HEK293 (cell line): ENCODE results near the gene DPP9.
"Not testable (repeated sequence)": the region's sequence is repeated elsewhere in the genome, so short reads cannot be mapped to it uniquely, and the experiment has no call there.

Experiments
- CTCF ChIA-PET: fragments of 350-600 bp; formaldehyde crosslinking; extraction: SDS; loops from one replicate; lab custom pipeline; 2021; ENCODE audit warnings: antibody characterized with exemption; lab: Yijun Ruan, JAX
- POLR2A ChIA-PET: fragments of 300-600 bp; formaldehyde crosslinking; extraction: SDS; loops from one replicate; lab custom pipeline; 2020; ENCODE audit warnings: antibody characterized with exemption, inconsistent platforms; lab: Yijun Ruan, JAX
- H3K27ac ChIP-seq: fragments of 200-500 bp; sonication (Bioruptor generic); 2 replicates; pipeline ENCODE4 v1.5.1; 2014; ENCODE audit warnings: low read depth, low read length, control low read depth, inconsistent platforms; ENCODE audit errors: extremely low read depth
- H3K36me3 ChIP-seq, 2 experiments: fragments of 200-500 bp in 1 of 2; sonication (Bioruptor generic) in 1 of 2; 1 replicate in 1 of 2; 2 replicates in 1 of 2; pipeline ENCODE4 v1.5.1; 2014 to 2017; ENCODE audit warnings: inconsistent platforms in 2 of 2, low read length in 2 of 2; ENCODE audit not compliant: control insufficient read depth in 2 of 2, insufficient read depth in 1 of 2
- H3K4me1 ChIP-seq: fragments of 200-500 bp; sonication (Bioruptor generic); 2 replicates; pipeline ENCODE4 v1.5.1; 2014; ENCODE audit warnings: mild to moderate bottlenecking, low read length, inconsistent platforms; ENCODE audit not compliant: control insufficient read depth, insufficient read depth
- H3K4me3 ChIP-seq: 2 replicates; pipeline ENCODE4 v1.5.1; 2011; ENCODE audit warnings: low read depth, mild to moderate bottlenecking, control low read depth, low read length, moderate library complexity
- H3K9me3 ChIP-seq: fragments of 200-500 bp; sonication (Bioruptor generic); 2 replicates; pipeline ENCODE4 v1.5.1; 2014; ENCODE audit warnings: low read depth, low read length, inconsistent platforms; ENCODE audit not compliant: control insufficient read depth, insufficient read depth
- KLF1 ChIP-seq: fragments of 450-650 bp; formaldehyde crosslinking; IDR thresholded peaks from 2 replicates; pipeline ENCODE4 v1.5.1; 2016; ENCODE audit warnings: missing biosample characterization, missing genetic modification characterization
- KLF9 ChIP-seq: fragments of 450-650 bp; formaldehyde crosslinking; IDR thresholded peaks from 2 replicates; pipeline ENCODE4 v1.5.1; 2016; ENCODE audit warnings: missing biosample characterization, missing genetic modification characterization, low read depth
- SP2 ChIP-seq: fragments of 450-650 bp; formaldehyde crosslinking; IDR thresholded peaks from 2 replicates; pipeline ENCODE4 v1.5.1; 2016; ENCODE audit warnings: missing biosample characterization, missing genetic modification characterization
- SP3 ChIP-seq: fragments of 450-650 bp; formaldehyde crosslinking; IDR thresholded peaks from 2 replicates; pipeline ENCODE4 v1.5.1; 2016; ENCODE audit warnings: missing biosample characterization, missing genetic modification characterization
- ZBTB21 ChIP-seq: fragments of 450-650 bp; formaldehyde crosslinking; IDR thresholded peaks from 2 replicates; pipeline ENCODE4 v1.5.1; 2017; ENCODE audit warnings: missing biosample characterization, missing genetic modification characterization
- ZIC2 ChIP-seq: fragments of 450-650 bp; formaldehyde crosslinking; IDR thresholded peaks from 2 replicates; pipeline ENCODE4 v1.5.1; 2016; ENCODE audit warnings: missing biosample characterization, missing genetic modification characterization
- ZNF266 ChIP-seq: fragments of 450-650 bp; formaldehyde crosslinking; IDR thresholded peaks from 2 replicates; pipeline ENCODE4 v1.5.1; 2016; ENCODE audit warnings: missing biosample characterization, missing genetic modification characterization, low read depth
- ZNF548 ChIP-seq: fragments of 450-650 bp; formaldehyde crosslinking; IDR thresholded peaks from 2 replicates; pipeline ENCODE4 v1.5.1; 2016; ENCODE audit warnings: missing biosample characterization, missing genetic modification characterization
- ZNF76 ChIP-seq: fragments of 450-650 bp; formaldehyde crosslinking; IDR thresholded peaks from 2 replicates; pipeline ENCODE4; 2016; ENCODE audit warnings: low read depth, missing biosample characterization, missing genetic modification characterization, borderline replicate concordance
- TF ChIP-seq, protein P1 (sequence below): fragments of 450-650 bp; formaldehyde crosslinking; IDR thresholded peaks from 2 replicates; pipeline ENCODE4 v1.5.1; 2016; ENCODE audit warnings: missing biosample characterization, missing genetic modification characterization
- TF ChIP-seq, protein P2 (sequence below): fragments of 450-650 bp; formaldehyde crosslinking; IDR thresholded peaks from 2 replicates; pipeline ENCODE4 v1.5.1; 2016; ENCODE audit warnings: missing biosample characterization, missing genetic modification characterization, borderline replicate concordance
- TF ChIP-seq, protein P3 (sequence below): fragments of 450-650 bp; formaldehyde crosslinking; IDR thresholded peaks from 2 replicates; pipeline ENCODE4 v1.5.1; 2016; ENCODE audit warnings: missing biosample characterization, missing genetic modification characterization

DPP9 gene

DNA sequence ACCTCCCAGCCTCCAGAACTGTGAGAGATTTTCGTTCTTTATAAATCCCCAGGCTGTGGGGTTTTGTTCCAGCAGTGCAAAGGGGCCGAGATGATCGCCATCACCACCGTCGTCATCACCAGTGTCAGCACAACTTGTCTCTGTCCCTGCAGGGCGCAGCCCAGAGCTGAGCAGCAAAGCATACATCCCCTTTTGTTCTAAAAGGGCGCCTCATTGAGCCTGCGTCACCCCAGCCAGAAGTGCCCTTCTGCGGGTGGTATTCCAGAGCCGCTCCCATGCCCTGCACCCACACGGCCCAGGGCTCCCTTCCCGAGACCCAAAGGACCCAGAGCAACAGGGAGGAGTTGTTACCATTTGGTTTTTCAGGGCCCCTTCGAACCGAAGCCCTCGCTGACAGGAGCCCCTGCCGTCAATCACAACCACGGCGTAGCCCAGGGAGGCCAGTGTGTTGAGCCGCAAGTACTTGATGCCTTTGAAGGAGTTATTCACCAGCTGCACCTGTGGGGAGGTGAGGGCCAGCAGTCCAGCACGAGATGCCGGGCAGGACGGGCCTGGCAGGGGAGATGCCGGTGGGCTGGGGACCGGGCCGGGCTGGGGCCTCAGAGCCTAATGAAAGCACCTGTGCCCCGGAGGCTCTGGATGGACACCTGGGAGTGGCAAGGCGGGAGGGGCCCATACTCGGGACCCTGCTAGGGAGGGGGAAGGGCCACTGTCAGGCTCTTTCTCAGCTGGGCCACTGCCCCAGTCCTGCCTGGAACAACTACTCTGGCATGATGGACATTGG is 39.1 kb downstream of the DPP9 start:
- TF ChIP-seq ZNF76: no peak
- TF ChIP-seq, protein P1, sequence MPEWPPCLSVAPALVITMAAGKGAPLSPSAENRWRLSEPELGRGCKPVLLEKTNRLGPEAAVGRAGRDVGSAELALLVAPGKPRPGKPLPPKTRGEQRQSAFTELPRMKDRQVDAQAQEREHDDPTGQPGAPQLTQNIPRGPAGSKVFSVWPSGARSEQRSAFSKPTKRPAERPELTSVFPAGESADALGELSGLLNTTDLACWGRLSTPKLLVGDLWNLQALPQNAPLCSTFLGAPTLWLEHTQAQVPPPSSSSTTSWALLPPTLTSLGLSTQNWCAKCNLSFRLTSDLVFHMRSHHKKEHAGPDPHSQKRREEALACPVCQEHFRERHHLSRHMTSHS (tag by site-specific recombination): no peak
- Histone ChIP-seq H3K27ac (no peak overlapping the region), H3K4me1 (no peaks in the 10 kb centered on the region), H3K4me3 (no peak overlapping the region), H3K36me3 (peaks cover 0 to 54% of the 10 kb centered on the region in 2 experiments; a peak in 2 of 3 replicates), H3K9me3 (no peaks in the 10 kb centered on the region)
- CTCF ChIA-PET: no interaction called here
- POLR2A ChIA-PET: no interaction called here

DNA sequence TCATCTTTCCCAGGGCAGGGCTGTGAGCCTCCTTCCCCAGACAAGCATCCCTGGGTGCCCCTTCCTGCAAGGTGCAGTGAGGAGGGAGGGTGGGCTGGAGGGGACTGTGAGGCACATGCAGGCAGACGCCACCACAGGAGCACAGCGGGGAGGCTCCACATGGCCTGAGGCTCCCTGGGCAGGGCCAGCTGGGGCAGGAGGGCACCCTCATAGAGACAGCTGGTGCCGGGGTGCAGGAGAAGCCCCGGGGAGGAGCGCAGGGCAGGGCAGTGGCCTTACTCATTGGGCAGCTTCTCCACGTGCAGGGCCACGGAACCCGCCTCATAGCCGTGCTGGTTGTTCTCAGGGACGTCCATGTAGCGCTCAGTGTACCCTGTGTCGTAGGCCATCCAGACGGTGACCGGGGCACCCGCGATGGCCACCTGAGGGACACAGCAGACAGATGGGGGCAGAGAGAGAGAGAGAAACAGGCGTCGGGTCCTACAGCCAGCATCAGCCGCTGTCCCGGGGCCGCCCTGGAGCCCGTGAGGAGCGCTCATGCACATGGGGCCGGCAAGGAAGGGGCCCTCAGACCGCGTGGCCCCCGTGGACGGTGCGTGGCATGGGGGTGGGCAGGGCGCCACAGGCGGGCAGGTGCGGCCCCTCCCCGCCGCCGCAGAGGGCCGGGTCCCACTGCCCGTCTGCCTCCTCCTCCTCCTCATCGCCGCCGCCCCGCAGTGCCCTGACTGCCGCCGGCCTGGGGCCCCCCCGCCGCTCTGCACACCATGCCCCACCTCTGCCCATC is 41.0 kb downstream of the DPP9 start:
- ChIA-PET POLR2A (interaction anchor here (0.6 kb wide), 1 partner anchor 12 kb away, joined by 4 read pairs; the partner anchor contains the start of gene MYDGF), CTCF (no interaction called here)

DNA sequence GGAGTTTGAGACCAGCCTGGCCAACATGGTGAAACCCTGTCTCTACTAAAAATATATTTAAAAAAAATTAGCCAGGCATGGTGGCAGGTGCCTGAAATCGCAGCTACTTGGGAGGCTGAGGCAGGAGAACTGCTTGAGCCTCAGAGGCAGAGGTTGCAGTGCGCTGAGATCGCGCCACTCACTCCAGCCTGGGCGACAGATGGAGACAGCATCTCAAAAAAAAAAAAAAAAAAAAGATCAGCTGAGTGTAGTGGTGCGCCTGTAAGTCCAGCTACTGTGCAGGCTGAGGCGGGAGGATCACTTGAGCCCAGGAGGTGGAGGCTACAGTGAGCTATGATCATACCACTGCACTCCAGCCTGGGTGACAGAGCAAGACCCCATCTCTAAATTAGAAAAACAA is 43.6 kb downstream of the DPP9 start:
- not testable (repeated sequence) for H3K27ac ChIP-seq
- CTCF ChIA-PET: interaction anchor here (0.6 kb wide), 1 partner anchor 15 kb away, joined by 4 read pairs; no protein-coding TSS in a partner anchor

More for the DNA sequence above, 41.0 kb downstream of the DPP9 start:
- H3K4me3 ChIP-seq: no peak overlapping the region
- H3K9me3 ChIP-seq: no peaks in the 10 kb centered on the region
- peak; percentile 52; the same call in 1 of the 2 replicates for TF ChIP-seq ZIC2
- TF ChIP-seq, protein P2, sequence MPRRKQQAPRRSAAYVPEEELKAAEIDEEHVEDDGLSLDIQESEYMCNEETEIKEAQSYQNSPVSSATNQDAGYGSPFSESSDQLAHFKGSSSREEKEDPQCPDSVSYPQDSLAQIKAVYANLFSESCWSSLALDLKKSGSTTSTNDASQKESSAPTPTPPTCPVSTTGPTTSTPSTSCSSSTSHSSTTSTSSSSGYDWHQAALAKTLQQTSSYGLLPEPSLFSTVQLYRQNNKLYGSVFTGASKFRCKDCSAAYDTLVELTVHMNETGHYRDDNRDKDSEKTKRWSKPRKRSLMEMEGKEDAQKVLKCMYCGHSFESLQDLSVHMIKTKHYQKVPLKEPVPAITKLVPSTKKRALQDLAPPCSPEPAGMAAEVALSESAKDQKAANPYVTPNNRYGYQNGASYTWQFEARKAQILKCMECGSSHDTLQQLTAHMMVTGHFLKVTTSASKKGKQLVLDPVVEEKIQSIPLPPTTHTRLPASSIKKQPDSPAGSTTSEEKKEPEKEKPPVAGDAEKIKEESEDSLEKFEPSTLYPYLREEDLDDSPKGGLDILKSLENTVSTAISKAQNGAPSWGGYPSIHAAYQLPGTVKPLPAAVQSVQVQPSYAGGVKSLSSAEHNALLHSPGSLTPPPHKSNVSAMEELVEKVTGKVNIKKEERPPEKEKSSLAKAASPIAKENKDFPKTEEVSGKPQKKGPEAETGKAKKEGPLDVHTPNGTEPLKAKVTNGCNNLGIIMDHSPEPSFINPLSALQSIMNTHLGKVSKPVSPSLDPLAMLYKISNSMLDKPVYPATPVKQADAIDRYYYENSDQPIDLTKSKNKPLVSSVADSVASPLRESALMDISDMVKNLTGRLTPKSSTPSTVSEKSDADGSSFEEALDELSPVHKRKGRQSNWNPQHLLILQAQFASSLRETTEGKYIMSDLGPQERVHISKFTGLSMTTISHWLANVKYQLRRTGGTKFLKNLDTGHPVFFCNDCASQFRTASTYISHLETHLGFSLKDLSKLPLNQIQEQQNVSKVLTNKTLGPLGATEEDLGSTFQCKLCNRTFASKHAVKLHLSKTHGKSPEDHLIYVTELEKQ (tag by site-specific recombination): no peak
- TF ChIP-seq ZBTB21: no peak
- no peak for TF ChIP-seq ZNF266 (tag by site-specific recombination)
- TF ChIP-seq, all 188 proteins: peak for 1
- H3K27ac ChIP-seq: no peak overlapping the region
- no peaks in the 10 kb centered on the region for H3K4me1 ChIP-seq
- peaks cover 0 to 48% of the 10 kb centered on the region in 2 experiments; a peak in 2 of 3 replicates for H3K36me3 ChIP-seq

DNA sequence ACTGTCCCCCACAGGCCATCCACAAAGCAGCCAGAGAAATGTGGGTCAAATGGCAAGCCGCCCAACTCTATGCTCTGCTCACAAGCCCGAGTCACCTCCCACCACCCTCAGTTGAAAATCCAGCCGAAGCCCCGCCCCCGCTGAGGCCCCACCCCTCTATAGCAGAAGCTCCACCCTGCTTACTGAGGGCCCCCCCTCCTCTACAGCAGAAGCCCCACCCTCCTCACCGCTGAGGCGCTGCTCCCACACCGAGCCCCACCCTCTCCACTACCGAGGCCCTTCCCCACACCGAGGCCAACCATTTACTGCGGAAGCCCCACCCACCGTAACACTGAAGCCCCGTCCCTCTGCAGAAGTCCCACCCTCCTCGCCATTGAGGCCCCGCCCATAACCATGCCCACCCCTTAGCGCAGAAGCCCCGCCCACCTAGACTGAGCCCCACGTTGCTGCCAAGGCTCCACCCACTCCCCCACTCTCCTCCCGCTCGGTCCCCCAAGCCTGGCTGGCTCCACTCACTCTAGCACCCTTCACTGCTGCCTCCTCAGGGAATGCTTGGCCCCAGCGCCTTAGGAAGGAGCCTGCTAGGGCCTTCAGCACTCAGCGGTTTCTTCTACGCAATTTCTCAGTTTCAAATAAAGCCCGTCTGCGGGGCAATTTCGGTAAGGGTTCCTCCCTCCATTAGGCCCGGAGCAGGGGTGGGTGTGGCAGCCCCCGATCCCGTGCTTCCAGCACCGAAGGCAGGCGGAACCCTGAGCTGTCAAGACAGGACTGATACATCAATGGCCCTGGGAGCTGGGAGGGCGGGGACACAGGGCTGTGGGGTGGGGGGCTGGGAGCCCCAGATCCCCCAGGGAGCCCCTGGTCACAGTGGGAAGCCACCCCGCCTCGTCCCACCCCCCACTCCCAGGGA is 44.5 kb downstream of the DPP9 start:
- Histone ChIP-seq H3K4me3 (no peak overlapping the region), H3K36me3 (peaks cover 0 to 39% of the 10 kb centered on the region in 2 experiments; a peak in 2 of 3 replicates), H3K9me3 (no peaks in the 10 kb centered on the region), H3K4me1 (no peaks in the 10 kb centered on the region), H3K27ac (no peak overlapping the region)
- peak; percentile 58; the same call in 1 of the 2 replicates for TF ChIP-seq KLF9
- TF ChIP-seq SP2 (tag by site-specific recombination): peak; percentile 73
- peak; percentile 55; the same call in 1 of the 2 replicates for TF ChIP-seq SP3
- TF ChIP-seq, protein P3, sequence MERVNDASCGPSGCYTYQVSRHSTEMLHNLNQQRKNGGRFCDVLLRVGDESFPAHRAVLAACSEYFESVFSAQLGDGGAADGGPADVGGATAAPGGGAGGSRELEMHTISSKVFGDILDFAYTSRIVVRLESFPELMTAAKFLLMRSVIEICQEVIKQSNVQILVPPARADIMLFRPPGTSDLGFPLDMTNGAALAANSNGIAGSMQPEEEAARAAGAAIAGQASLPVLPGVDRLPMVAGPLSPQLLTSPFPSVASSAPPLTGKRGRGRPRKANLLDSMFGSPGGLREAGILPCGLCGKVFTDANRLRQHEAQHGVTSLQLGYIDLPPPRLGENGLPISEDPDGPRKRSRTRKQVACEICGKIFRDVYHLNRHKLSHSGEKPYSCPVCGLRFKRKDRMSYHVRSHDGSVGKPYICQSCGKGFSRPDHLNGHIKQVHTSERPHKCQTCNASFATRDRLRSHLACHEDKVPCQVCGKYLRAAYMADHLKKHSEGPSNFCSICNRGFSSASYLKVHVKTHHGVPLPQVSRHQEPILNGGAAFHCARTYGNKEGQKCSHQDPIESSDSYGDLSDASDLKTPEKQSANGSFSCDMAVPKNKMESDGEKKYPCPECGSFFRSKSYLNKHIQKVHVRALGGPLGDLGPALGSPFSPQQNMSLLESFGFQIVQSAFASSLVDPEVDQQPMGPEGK (tag by site-specific recombination): peak; percentile 41; the same call in 1 of the 2 replicates
- peak; percentile 89 for TF ChIP-seq KLF1 (tag by site-specific recombination)
- TF ChIP-seq ZNF548 (tag by site-specific recombination): no peak
- ChIA-PET POLR2A (interaction anchor here (0.5 kb wide), 1 partner anchor 36 kb away, joined by 6 read pairs; no protein-coding TSS in a partner anchor), CTCF (no interaction called here)

More for the DNA sequence above, 43.6 kb downstream of the DPP9 start:
- H3K36me3 ChIP-seq: peaks cover 0 to 47% of the 10 kb centered on the region in 2 experiments; a peak in 2 of 3 replicates
- not testable (repeated sequence) for H3K4me1 ChIP-seq, H3K9me3 ChIP-seq, H3K4me3 ChIP-seq
- POLR2A ChIA-PET: interaction anchor here (0.6 kb wide), 1 partner anchor 1627 kb away, joined by 3 read pairs; no protein-coding TSS in a partner anchor
